SIG-M5 (cell line): ENCODE measurements around the gene TTC17.
"Not testable (repeated sequence)": the region's sequence is repeated elsewhere in the genome, so short reads cannot be mapped to it uniquely, and the experiment has no call there.

ENCODE experiments used
- DNase-seq: peaks from one replicate; lab custom pipeline; 2025; lab: John Stamatoyannopoulos, UW

The TTC17 gene

GRCh38 chr11:43467958-43468357 lies 109.2 kb downstream of the TTC17 start:
- DNase-seq: no peak

GRCh38 chr11:43477491-43477890 lies 118.8 kb downstream of the TTC17 start:
- DNase-seq: not testable (repeated sequence)

- no peak for DNase-seq
Measured at GRCh38 chr11:43486141-43486540, 127.4 kb downstream of the TTC17 start.

GRCh38 chr11:43489869-43490465 lies 131.2 kb downstream of the TTC17 start:
- DNase-seq: no peak

- no peak for DNase-seq
Measured at GRCh38 chr11:43492701-43493100, 134.0 kb downstream of the TTC17 start.

GRCh38 chr11:43493431-43493830 lies 134.7 kb downstream of the TTC17 start:
- DNase-seq: no peak

- DNase-seq: no peak
Measured at GRCh38 chr11:43497144-43497543, 138.4 kb downstream of the TTC17 start.

- DNase-seq: no peak
Measured at GRCh38 chr11:43498561-43498960, 139.8 kb downstream of the TTC17 start.

GRCh38 chr11:43503417-43503816 lies 144.7 kb downstream of the TTC17 start:
- no peak for DNase-seq

GRCh38 chr11:43504316-43504950 lies 145.7 kb downstream of the TTC17 start:
- no peak for DNase-seq

GRCh38 chr11:43505171-43505570 lies 146.5 kb downstream of the TTC17 start:
- DNase-seq: no peak

GRCh38 chr11:43507171-43507570 lies 148.5 kb downstream of the TTC17 start:
- no peak for DNase-seq

- DNase-seq: no peak
Measured at GRCh38 chr11:43508511-43508918, 149.8 kb downstream of the TTC17 start.

GRCh38 chr11:43511959-43512358 lies 153.2 kb downstream of the TTC17 start:
- no peak for DNase-seq

- DNase-seq: no peak
Measured at GRCh38 chr11:43515090-43515489, 156.4 kb downstream of the TTC17 start.

- DNase-seq: no peak
Measured at GRCh38 chr11:43516316-43516850, 157.7 kb downstream of the TTC17 start.

- DNase-seq: no peak
Measured at GRCh38 chr11:43517518-43517917, 158.8 kb downstream of the TTC17 start.

GRCh38 chr11:43518408-43519160 lies 159.9 kb downstream of the TTC17 start:
- DNase-seq: no peak

GRCh38 chr11:43521471-43521870 lies 162.8 kb downstream of the TTC17 start:
- no peak for DNase-seq

- DNase-seq: no peak
Measured at GRCh38 chr11:43523632-43524031, 164.9 kb downstream of the TTC17 start.

- no peak for DNase-seq
Measured at GRCh38 chr11:43532041-43532440, 173.3 kb downstream of the TTC17 start.

- no peak for DNase-seq
Measured at GRCh38 chr11:43537833-43538615, 179.3 kb downstream of the TTC17 start.
